ENCODE results near the gene TNFAIP2. TPM values are rescaled to one million over a fixed set of nuclear protein-coding genes. Genes with fewer than 3 reads are reported as not detected.

Gene TNFAIP2
- total RNA-seq, 1 experiment from 2014 or later: 157 TPM

DNA sequence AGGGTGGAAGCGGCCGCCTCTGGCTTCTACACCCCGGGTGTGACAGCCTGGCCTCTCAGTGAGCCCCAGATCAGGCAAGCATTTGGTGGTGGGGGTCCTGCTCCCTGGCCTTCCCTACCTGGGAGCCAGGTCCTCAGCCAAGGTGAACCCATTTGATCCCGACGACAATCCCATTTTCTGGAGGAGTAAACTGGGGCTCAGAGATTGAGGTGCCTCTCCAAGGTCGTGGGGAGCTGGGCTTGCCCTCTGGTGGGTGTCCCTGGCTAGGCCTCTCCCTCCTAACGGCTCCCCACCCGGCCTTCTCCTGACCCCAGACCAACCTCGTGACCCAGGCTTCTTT lies 31.4 kb upstream of the TNFAIP2 start:
- no peak for DNase-seq (ENCODE audit: low read depth)
- in situ Hi-C loops (cut with HindIII; ENCODE audit: low pct_unique_long_range_greater_than_20kb, low sequenced_read_pairs): no loop called here

DNA sequence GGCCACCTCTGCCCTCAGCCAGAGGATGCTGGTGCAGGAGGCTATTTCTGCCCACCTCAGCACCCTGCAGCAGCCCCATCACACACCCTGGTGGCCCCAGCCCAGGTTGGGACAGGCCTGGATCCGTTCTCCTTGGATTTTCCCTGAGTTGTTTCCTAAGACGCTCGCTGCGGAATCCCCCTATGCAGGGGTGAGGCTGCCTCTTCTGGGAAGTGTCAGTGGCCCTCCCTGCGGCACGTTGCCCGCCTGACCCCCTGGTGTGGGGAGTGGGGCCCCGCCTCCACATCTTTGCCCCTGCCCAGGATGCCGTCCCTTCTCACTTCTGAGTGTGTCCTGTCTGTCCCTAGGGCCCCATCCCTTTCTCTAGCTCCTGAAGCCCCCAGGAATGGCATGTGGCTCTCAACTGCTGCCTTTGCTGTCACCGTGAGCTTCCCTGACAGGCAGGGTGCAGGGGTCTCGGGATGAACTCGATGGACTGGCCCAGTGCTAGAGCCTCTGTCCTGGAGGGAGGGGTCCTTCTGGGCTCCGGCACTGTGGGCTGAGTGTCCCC lies 29.3 kb upstream of the TNFAIP2 start:
- in situ Hi-C loops (cut with HindIII; ENCODE audit: low pct_unique_long_range_greater_than_20kb, low sequenced_read_pairs): no loop called here
- DNase-seq (ENCODE audit: low read depth): no peak

DNA sequence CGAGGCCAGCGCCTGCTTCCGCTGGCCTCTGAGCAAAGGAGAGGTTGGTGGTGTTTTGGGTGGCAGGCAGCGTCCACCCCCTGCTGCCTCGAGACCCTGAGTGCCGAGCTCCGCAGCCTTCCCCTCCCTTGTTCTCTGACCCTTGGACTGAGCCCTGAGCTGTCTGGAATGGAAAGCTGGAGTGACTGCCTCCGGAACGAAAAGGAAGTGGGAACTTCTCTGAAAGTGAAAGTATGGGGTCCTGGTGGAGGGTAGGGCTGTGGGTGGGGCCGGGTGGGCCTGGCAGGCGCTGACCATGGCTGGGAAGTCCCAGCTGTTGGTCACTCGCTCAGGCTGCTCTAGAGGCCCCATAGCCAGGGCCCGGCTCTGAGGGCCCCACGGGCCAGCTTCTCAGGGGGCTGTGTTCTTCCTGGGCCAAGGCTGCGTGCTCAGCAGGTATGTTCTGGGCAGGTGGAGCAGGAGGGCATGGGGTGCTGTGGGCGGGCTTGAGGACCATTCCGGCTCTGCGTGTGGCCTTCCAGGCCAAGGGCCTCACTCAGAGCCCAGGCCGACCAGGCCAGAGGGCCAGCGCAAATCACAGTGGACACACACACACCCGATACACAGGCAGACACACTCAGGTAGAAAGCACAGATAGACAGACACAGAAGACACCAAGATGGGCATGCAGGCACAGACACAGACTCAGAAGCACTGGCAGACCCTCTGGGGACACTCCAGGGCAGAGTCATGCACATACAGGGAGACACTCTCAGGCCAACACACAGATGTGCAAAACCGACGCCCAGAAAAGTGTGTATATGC lies 28.7 kb upstream of the TNFAIP2 start, which contains the start of gene EXOC3L4:
Gene EXOC3L4 (plus strand): TSS at position 320 of the 804 bp plus-strand sequence. CDS start 5,495 bp downstream, outside the sequence.
- DNase-seq (ENCODE audit: low read depth): no peak
- in situ Hi-C loops (cut with HindIII; ENCODE audit: low pct_unique_long_range_greater_than_20kb, low sequenced_read_pairs): no loop called here

DNA sequence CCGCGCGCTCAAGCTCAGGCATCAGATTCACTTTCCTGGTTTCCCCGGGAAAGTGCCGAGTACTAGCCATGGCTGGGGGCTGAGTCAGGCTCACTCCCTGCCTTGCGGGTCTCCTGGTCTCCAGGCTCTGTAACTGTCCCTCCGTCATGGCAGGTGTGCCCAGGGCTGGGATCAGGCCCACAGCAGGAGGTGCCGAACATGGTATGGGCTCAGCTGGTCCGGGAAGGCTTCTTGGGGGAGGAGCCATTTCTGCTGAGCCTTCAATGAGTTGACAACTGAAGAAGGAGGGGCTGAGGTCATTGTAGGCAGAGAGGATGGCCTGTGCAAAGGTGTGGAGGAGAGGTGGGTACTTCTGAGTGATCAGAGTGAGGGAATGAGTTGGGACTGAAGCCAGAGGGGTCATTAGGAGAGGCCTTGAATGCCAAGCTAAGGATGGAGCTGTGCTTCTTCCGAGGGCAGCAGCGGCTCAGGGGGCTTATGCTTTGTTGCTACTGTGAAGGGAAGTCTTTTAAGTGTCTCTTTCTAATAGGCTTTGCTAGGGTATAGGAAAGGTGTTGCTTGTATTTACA lies 28.0 kb upstream of the TNFAIP2 start:
- DNase-seq (ENCODE audit: low read depth): no peak
- in situ Hi-C loops (cut with HindIII; ENCODE audit: low pct_unique_long_range_greater_than_20kb, low sequenced_read_pairs): no loop called here

DNA sequence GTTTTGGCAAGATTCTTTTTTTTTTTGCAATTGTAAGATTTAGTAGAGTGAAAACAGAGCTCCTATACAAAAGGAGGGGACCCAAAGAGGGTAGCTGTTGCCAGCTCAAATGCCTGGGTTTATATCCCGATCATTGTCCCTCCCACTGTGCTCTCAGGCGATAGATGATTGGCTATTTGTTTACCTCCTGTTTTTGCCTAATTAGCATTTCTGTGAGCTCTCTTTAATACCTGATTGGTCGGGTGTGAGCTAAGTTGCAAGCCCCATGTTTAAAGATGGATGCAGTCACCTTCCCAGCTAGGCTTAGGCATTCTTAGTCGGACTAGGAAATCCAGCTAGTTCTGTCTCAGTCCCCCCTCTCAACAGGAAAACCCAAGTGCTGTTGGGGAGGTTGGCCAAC lies 26.9 kb upstream of the TNFAIP2 start:
- in situ Hi-C loops (cut with HindIII; ENCODE audit: low pct_unique_long_range_greater_than_20kb, low sequenced_read_pairs): no loop called here
- DNase-seq (ENCODE audit: low read depth): no peak

DNA sequence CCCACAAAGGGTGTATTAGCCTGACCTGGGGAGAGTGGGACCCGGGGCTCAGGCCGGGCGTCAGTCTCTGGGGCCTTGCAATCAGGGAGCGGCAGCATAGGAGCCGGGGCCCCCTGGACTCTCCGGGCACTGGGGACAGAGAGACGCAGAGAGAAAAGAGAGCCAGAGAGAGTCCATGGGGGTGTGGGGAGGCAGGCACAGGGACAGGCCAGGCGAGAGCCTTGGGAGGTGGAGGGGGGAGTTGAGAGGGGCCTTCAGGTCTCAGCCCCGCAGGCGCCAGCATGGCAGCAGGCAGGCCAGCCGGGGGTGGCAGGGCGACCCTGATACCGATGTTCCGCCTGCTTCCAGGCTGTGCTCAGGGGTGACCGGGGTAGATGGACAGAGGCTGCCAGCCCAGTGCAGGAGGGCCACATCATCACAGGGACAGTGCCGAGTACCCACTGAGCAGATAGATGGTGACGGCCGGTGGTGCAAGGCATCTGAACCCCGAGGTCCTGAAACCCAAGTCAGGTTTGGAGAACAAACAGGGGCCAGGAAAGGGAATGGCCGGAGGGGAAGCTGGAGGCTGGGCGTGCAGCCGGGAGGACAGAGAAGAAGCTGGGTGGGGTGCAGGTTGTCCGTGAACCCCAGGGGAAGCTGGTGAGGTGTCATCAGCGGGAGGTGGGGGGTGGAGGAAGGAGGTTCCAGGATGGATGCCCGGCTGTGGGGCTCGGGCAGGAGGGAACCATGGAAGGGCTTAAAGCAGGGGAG lies 25.8 kb upstream of the TNFAIP2 start:
- DNase-seq (ENCODE audit: low read depth): no peak
- in situ Hi-C loops (cut with HindIII; ENCODE audit: low pct_unique_long_range_greater_than_20kb, low sequenced_read_pairs): no loop called here

DNA sequence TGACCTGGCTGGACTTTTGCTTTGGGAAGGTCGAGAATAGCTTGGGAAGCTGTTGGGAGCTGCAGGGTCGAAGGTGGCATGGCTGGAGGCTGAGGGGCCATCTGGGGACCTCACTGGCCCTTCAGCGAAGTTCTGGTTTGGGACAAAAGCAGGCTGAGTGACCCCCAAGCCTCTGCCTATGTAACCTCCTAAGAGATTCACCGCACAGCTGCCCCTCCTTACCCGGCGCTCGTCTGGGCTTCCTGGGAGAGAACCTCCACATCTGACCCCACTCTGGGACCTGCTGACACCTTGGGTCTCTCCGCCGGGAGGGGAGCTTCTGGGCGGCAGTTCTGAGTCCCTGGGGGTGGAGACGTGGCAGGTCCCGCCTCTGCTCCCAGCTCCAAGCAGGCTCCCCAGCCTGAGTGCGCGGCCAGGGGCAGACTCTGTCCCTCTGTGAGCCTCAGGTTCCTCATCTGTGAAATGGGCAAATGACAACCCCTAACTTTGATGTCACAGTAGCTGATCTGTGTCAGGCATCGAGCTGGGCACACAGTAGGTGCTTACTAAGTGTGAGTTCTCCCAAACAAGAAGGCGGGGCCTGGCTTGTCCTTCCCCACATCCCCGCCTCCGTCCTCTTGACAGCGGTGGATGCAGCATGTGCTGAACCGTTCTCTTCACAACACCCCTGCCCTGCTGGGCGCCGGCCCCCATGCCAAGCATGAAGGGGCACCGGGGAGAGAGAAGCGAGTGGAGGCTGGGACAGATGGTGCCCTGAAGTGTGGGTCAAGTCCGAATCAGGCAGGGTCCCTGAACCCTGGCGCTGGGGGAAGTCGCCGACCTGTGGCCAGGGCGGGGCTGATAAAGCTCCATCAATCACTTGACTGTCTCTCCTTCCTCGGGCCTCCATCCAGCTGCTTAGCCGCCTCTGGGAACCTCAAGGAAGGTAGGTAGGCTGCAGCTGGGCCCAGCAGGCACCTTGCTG lies 25.0 kb upstream of the TNFAIP2 start:
- in situ Hi-C loops (cut with HindIII; ENCODE audit: low pct_unique_long_range_greater_than_20kb, low sequenced_read_pairs): no loop called here
- no peak for DNase-seq (ENCODE audit: low read depth)

DNA sequence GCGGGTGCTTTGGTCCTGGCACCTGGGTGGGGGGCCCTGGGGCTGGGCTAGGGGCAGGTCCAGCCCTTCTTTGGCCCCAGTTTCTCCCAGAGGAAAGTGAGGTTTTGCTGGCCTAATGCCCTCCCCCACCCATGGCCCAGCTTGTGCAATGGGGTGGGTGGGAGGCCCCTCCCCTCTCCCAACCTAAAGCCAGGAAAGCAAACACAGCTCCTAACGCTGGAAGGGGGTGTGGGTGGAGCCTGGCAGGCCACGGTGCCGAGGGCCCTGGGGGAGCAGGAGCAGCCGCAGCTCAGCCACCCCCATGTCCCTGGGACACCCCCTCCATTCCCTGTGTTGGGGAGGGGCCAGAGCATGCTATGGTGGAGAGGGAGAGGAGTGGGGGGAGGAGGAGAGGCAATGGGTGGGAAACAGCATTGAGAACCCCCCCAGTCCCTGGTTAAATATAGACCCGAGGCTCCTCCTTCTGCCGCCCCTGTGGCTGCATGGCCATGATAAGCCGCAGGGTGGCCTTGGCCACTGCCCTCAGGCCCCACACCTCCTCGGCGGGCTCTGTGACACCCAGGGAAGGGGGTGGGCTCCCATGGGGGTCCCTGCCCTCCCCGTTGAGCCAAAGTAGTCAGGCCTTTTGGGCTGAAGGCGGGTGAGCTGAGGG lies 24.1 kb upstream of the TNFAIP2 start:
- in situ Hi-C loops (cut with HindIII; ENCODE audit: low pct_unique_long_range_greater_than_20kb, low sequenced_read_pairs): no loop called here
- DNase-seq (ENCODE audit: low read depth): no peak

DNA sequence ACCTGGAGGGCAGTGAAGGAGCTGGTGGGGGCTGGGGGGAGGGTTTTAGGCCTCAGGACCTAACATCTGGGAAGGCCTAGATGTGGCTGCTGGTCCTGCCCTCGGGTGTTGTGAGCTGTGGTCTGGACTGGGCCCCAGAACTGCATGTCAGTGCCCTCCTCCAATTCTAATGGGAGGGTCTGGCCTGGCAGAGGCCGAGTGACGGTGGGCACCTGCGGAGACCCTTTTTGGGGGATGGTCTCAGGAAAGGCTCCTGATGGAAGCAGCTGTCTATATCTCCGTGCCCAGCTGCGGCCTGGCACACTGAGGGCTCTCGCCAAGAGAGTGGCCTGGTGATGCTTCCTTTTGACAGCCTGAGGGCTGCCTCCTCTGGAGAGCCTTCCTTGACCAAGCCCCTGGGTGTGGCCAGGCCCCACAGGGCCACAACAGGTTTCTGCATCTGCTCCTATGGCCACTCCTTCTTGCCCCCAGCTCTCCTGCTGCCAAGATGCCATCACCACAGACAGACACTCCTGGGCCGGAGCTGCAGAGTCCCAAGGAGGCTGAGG lies 23.5 kb upstream of the TNFAIP2 start:
- in situ Hi-C loops (cut with HindIII; ENCODE audit: low pct_unique_long_range_greater_than_20kb, low sequenced_read_pairs): no loop called here
- DNase-seq (ENCODE audit: low read depth): no peak

DNA sequence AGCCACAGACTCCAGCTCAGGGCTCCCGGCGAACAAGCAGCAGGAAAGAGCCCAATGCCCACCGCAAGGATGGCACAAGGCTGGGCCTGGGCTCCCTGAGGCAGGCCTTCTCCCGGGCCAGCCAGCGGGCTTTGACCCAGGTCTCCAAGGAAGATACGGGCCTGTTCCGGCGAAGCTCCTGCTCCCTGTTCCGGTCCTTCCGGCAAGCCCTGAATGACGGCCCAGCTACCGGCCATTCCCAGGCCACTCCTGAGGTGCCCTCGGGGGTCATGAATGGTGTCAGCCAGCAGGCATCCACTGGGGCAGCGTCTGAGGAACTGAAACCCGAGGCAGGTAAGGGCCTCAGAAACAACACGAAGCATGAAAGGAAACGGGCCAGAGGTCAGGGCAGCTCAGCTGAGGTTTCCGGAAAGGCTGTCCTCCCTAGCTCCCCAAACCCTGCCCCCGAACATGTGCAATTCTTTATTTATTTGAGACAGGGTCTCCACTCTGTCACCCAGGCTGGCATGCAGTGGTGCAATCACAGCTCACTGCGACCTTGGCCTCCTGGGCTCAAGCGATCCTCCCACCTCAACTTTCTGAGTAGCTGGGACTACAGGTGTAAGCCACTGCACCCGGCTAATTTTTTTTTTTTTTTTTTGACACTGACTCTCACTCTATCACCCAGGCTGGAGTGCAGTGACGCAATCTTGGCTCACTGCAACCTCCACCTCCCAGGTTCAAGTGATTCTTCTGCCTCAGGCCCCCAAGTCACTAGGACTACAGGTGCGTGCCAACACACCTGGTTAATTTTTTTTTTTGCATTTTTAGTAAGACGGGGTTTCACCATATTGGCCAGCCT lies 22.8 kb upstream of the TNFAIP2 start:
- DNase-seq (ENCODE audit: low read depth): no peak
- in situ Hi-C loops (cut with HindIII; ENCODE audit: low pct_unique_long_range_greater_than_20kb, low sequenced_read_pairs): no loop called here

DNA sequence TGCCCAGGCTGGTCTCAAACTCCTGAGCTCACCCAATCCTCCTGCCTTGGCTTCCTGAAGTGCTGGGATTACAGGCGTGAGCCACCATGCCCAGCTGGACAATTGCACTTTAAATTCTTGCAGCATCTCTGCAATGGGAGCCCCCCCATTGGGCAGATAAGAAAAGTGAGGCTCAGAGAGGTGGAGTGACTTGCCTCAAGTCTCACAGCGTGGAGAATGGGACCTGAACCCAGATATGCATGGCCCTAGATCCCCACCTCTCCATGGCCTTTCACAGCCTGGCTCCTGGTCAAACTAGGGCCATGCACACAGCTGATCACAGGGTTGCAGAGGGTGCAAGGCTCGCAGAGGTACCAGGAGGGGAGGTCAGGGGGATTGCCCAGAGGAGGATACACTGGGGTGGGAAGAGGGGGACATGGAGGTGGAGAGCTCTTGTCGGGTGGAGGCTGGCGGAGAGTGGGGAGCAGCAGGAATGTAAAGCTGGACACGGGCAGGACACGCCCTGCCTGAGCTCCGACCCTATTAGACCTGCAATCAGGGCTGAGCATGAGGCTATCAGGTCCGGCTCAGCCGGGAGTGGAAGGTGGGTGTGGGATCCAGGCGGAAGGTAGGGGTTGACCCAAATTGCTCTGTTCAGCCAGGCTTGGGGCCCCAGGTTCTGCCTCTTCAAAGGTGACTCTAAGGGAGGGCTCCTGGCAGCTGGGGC lies 21.9 kb upstream of the TNFAIP2 start:
- in situ Hi-C loops (cut with HindIII; ENCODE audit: low pct_unique_long_range_greater_than_20kb, low sequenced_read_pairs): no loop called here
- DNase-seq (ENCODE audit: low read depth): no peak

DNA sequence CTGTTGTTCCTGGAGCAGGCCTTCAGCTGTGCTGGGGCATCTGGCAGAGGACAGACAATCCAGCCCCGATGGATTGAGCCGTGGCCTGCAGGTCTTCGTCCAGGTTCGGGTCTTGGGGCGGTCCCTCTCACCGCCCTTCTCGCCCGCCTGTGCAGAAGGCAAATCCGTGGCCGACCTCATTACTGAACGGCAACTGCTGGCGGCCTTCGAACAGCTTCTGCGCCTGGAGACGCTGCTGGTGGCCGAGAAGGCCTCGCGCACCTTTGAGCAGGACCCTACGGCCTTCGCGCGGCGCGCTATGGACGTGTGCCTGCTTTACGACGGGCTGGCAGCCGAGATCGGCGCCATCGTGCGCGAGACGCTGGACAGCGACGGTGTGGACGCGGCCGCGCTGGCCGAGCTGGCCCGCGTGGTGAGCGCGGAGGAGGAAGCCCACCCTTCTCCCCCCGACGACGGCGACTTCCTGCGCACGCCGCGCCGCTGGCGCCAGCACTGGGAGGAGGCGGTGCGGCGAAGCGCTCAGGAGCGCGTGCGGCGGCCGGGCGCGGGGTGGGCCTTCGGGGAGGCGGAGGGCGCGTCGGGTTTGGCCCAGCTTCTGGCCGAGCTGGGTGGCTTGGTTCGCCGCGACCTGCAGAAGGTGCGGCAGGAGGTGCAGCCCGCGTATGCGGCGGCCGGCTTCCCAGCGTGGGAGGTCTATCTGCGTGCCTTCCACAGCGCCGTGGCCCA lies 21.1 kb upstream of the TNFAIP2 start:
- no peak for DNase-seq (ENCODE audit: low read depth)
- in situ Hi-C loops (cut with HindIII; ENCODE audit: low pct_unique_long_range_greater_than_20kb, low sequenced_read_pairs): no loop called here

DNA sequence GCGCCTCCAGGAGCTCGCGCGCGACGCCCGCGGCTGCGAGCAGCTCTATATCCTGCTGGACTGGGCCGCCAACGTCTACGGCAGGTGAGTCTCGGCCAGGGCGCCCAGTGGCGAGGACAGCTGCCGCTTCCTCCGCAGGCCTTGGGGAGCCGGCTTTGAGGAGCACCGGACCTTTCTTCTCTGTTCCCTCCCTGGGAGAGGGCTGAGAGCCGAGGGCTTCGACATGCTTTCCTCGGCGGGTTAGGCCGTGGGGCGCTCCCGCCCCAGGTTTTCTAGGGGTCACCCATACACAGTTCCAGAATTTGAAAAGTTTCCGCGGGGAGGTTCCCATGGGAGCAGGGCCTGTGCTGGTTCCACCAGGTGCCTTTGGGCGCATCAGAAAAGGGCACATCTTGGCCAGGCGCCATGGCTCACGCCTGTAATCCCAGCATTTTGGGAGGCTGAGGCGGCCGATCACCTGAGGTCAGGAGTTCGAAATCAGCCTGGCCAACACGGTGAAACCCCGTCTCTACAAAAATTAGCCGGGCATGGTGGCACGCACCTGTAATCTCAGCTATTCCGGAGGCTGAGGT lies 20.5 kb upstream of the TNFAIP2 start:
- in situ Hi-C loops (cut with HindIII; ENCODE audit: low pct_unique_long_range_greater_than_20kb, low sequenced_read_pairs): no loop called here
- no peak for DNase-seq (ENCODE audit: low read depth)

DNA sequence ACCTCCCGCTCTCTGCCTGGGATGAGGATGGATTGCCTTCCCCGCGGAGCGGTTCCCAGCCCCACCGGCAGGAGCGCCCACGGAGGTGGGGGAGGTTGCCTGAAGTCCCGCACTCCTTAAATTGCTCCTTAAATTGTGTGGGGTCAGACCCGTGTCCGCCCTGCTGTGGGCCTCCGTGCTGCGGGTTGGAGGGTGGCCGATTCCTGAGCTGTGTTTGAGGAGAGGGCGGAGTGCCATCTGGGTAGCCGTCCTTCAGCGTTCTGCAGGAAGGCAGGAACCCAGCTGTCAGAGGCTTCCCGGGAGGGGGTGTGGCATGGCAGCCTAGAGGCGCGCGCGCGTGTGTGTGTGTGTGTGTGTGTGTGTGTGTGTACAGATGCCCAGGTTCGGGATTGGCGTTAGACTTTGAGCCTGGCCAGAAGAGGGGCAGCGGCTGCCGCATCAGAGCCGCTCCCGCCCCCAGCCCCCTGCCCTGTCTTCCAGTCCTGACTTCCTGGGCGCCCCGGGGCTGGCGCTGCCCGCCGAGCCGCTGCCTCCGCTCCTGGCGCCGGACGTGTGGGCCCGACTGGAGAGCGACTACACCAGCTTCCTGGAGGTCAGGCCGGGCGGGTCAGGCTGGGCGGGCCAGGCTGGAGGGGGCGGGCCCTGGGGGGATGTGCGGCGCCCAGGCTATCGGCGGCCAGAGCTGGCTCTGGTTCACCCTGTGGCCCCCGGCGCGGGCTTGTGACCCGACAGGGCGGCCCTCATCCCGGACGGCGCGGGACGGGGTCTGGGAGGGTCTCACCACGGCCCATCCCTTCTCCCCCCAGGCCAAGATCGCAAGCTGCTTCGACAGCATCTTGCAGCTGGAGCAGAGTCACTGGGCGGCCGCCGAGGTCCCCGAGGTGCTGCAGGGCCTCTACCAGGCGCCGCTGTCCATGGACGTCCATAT lies 19.5 kb upstream of the TNFAIP2 start:
- DNase-seq (ENCODE audit: low read depth): peak; percentile 87
- in situ Hi-C loops (cut with HindIII; ENCODE audit: low pct_unique_long_range_greater_than_20kb, low sequenced_read_pairs): no loop called here

Data from Caki2 (cell line).